Kidney capillary endothelial cell (primary cell): ENCODE results near the gene MAP3K21.
A peak's percentile ranks its signal among the peaks of the same experiment; 100 is the strongest.

Source experiments
- DNase-seq: peaks from one replicate; pipeline ENCODE4 v3.0.0-alpha.2; 2018; ENCODE audit warnings: low spot score

MAP3K21 gene

DNA sequence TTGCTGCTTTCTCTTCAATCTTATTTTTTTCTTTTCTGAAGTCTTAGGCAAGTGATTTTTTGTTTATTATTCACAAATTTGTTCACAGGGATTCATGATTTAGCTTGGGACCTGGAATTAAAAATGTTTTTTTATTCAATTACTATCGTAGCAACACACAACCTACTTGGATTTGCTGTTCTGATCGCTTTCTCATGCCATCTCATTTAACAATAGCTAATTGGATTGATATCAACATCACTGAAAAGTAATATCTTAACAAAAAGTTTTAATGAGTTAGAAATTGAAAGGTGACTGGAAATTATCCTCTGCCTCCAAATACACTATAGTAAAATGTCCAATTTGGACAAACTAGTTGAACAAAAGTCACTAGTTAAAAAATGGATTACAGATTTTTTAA lies 32.4 kb downstream of the MAP3K21 start:
- DNase-seq, result no peak

DNA sequence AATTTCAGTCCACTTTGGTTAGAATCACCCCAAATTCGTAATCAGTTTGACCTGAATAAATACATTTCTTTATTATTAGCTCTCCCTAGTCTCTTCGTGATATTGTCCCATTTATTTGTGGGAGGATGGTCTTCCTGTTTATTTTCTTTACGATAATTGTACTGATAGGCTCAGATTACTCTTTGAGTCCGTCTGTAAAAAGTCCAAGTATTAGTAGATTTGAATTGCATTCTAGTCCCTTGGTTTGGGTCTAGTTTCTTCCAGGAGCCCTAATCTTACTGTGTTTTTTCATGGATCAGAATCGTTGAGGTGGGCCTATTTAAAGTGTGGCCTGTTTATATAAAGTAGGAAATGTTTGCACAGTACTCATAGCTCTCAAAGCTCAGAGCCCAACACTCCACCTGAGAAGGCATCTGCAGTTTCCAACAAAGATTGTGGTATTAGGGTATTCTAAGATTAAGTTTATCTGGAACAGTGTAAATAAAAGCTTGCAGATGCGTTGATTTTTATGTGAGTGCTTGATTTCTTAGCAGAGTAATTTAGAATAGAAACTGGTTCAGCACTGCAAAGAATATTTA lies 33.1 kb downstream of the MAP3K21 start:
- DNase-seq, result no peak

DNA sequence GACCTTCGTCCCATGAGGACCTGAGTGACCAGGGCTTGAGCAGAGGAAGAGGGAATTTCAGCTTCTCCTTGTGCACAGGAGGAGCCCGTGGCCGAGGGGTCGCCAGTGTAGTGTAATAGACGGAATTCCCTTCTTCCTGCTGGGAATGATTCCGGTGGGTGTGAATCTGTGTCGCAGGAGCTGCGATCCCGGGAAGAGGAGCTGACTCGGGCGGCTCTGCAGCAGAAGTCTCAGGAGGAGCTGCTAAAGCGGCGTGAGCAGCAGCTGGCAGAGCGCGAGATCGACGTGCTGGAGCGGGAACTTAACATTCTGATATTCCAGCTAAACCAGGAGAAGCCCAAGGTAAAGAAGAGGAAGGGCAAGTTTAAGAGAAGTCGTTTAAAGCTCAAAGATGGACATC lies 34.4 kb downstream of the MAP3K21 start:
- no peak for DNase-seq

DNA sequence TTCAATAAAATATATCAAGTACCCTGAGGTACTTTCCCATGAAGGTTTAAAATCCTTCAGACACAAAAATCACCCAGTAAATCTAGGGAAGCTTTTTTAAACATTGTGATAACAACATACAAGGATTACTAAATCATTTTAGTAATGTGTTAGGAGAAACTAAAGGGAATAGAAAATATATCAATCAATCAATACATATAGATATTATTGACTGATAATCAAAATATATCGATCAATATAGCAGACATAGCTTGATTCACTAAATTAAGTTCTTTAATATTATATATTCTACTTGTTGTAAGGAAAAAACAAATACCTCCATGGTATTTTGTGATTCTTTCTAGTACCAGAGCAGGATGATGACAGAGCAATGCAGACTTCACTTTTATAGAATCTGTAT lies 35.2 kb downstream of the MAP3K21 start:
- DNase-seq, result no peak

DNA sequence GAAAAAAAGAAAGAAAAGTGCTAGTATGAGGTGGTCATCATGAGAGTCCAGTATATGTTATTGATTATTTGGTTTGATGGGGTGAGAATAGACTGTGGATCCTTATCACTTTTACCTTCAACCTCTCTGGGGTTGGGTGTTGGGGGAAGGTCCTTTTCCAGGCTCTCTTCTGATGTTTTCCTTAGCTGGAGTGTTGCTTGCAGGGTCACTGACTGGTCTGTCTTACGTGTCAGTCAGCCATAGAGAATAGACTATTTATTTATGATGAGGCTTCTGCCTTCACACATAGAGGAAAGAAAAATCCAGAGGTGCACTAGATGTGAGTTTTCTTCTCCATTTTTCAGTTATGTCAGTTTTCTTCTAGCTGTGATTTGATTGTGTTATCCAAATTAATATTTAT lies 36.5 kb downstream of the MAP3K21 start:
- DNase-seq, result no peak

DNA sequence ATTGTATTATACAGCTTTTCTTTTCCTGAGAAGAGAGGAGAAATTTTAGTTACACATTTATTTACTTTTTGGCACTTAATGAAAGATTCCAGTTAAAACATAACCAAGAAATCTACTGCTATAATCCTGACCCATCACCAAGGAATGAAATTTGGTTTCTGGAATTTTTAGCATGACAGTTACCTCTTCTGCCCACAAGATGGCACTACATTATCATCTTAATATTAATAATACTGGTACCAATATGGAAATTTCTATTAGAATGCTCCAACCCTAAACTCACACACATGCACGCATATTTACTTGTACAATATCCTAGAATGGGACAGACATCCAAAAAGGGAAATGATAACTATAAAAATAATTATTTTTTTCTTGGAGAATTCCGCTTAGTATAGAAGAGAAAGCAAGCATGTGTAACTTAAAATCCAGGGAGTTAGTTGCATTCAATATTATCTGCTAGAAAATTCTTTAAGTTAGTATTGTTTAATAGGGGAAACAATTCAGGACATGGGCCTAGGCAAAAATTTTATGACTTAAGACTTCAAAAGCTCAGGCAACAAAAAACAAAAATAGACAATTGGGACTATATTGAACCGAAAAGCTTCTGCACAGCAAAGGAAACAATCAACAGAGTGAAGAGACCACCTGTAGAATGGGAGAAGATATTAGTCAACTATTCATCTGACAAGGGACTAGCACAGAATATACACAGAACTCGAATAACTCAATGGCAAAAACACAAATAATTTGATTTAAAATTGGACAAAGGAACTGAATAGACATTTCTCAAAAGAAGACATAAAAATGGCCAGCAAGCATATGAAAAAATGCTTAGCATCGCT lies 37.4 kb downstream of the MAP3K21 start:
- peak; percentile 33 for DNase-seq

DNA sequence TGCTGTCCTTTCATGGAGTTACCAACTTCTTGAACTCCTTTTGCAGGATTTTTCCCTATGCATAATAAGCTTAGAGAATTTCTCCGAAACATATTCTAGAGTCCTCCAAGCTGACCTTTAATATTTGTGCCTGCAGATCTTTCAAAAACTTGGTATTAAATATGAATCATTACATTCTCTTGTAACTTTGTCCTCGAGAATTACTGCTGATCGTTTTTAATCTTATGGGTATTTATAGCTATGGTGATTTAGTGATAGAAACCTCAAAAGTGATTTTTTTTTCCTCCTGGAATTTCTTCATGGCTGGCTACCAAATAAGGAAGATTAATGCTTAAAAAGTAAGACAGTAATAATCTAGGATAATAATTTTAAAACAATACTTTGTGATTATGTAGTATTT lies 39.1 kb downstream of the MAP3K21 start:
- DNase-seq, result no peak

DNA sequence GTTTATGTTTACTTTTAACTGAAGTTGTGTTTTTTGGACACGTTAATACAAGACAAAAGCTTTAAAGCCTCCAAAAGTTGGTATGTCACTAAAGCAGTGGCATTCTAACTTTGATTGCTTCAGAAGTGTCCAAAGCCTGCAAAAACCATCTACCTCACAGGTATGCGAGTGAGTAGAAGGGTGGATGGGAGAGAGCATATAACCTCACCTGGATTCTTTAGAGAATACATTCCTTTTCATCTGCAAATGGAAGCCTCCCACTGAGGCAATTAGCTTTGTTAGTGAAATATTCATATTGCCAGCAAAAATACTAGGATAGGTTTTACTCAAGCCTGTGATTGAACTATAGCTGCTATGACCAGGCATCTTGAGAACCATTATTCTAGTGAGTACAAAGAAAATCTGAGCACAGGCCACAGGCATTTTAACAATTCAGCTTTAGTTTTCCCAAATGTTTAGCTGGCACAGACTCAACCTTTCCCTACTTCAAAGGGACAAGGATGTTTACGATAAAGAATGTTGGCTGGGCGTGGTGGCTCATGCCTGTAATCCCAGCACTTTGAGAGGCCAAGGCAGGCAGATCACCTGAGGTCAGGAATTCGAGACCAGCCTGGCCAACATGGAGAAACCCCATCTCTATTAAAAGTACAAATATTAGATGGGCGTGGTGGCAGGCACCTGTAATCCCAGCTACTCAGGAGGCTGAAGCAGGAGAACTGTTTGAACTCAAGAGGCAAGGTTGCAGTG lies 39.7 kb downstream of the MAP3K21 start:
- no peak for DNase-seq

DNA sequence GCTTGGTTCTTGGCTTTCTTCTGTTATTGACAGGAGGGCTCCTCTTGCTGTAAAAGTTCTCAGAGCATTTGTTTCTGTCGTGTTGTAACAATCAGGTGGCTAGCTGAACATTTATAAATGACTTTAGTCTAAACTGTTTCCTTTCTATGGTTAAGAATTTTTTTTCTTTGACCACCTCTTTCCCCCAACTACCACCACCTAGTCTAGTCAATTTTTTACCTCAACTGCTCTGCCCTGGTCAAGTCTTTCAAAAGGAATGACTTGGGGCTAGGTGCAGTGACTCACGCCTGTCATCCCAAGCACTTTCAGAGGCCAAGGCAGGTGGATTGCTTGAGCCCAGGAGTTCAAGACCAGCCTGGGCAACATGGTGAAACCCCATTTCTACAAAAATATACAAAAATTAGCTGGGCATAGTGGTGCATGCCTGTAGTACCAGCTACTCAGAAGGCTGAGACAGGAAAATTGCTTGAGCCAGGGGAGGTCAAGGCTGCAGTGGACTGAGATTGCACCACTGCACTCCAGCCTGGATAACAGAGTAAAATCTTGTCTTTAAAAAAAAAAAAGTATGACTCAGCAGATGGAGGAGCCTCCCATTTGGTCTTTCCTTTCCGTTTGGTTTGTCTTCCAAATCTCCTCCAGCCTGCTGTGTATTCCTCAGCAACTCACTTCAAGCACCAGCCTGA lies 40.7 kb downstream of the MAP3K21 start:
- DNase-seq, result no peak

DNA sequence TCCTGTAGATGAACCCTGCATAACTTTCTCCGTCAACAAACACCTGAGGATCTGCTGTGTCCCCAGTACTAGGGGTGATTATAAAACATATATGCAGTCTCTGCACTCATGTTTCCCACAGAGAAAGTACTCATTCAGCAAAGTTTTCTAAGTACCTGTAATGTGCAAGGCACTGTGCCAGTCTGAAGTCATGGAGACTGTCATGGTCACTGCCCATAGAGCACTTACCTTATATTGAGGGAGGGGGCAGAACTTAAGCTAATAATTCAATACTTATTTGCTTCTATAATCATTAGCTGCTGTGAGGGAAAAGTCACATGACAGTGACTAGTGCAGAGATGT lies 41.2 kb downstream of the MAP3K21 start:
- no peak for DNase-seq

DNA sequence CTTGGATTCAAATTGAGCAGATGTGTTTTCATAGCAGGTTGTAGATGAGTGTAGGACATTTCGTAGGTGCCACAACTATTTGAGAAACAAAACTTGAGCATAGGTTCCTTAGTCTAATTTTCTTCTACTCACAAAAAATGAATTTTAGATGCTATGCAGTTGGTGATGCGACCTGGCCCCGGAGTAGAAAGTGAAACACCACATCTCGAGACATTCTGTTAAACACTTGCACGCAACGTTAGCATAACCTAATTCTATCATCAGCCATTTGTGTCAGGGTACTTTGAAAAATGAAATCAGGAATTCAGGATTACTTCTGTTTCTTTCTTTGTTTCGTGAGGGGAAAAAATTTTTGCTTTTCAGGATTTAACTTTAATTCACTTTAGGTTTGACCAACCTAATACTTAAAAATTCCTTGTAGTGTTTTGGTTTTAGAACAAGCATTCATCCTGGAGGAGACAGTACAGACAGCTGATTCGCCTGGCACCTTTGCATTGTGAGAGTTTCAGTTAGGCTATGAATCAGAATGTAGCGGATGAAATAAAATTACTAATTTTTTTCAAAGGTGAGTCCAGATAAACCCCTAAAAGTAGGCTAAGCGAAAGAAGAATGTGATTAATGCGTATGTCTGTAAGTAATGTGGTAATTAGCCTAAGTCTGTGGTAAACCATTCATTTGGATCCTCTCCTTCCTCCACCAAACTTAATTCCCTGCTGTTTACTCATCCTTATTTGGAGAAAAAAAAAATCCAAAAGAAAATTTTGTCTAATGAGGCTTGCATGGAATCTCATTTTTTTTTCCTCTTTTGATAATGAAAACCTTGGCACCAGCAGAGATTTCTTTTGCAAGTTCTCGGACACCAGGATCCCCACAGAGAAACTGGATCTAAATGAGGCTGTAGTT lies 44.9 kb downstream of the MAP3K21 start:
- no peak for DNase-seq

DNA sequence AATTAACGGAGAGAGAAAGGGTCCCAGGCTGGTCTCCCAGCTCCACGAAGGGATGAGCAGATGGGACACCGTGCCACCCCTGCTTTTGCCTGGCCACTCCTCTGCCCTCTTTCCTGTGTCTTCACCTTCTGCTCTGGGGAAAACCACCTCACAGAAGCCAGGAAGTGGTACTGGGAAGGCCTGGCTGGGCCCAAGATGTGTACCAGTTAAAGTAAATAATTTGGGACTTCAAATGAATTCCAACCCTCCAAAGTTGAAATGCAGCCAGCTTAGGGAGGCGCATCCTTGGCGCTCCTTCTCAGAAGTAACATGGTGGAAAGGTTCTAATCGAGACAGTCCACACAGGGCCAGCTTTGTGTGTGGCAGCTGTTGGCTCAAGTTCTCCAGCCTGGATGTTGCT lies 45.7 kb downstream of the MAP3K21 start:
- no peak for DNase-seq

DNA sequence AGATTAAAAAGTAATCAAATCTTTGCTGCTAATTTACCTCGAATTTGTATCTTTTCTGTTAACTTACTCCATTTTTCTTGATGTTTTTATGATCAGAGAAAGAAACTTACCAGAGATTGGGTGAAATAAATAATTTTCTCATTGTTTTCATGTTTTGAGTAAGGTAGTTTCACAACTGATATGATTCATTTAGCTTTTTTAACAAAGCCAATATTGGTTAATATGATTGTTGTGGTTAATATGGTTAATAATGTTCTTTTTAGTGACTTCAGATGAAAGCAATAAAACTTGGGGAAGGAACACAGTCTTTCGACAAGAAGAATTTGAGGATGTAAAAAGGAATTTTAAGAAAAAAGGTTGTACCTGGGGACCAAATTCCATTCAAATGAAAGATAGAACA lies 48.1 kb downstream of the MAP3K21 start:
- no peak for DNase-seq

DNA sequence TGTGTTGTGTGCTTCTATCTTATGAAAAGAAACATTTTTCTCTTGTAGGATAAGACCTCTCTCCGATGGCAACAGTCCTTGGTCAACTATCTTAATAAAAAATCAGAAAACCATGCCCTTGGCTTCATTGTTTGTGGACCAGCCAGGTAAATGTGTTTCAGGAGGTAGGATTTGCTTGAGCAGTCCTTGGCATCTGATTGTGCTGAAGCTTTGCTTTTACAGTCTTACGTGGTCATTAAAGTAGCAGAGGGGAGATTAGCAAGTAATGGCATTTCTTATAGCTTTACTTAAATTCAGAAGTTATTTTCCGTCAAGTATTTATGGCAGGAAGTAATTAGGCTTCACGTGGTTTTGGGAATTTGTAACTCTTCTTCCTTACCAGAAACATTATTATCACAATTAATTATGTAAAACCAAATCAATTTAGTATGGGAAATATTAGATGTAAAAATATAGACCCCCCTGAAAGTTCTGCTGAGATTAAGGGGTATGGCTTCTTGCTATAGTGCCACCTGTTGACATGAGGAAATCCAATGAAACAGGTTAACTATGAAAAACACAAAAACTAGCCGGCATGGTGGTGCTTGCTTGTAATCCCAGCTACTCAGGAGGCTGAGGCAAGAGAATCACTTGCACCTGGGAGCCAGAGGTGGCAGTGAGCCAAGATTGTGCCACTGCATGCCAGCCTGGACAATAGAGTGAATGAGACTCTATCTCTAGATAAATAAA lies 49.0 kb downstream of the MAP3K21 start:
- no peak for DNase-seq

DNA sequence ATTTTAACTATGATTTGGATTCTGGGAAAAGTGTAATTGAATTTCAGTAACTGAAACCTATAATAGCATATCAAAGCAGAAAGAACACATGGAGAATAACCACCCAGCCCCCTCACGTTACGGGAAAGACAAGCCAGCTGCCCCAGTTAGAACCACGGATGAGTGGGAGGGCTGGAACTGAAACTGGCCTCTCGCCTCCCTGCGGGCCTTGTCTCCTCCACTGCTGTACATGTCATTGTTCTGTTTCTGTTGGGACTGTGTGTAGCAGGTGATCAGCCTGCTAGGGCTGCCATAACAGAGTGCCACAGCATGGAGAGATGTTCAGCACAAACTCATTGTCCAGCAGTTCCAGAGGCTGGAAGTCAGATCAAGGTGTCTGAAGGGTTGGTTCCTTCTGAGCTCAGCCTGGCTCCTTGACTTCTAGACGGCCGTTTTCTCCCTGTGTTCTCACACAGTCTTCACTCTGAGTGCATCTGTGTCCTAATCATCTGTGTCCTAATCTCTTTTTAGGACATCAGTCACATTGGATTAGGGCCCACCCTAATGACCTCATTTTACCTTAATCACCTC lies 52.4 kb downstream of the MAP3K21 start:
- no peak for DNase-seq

DNA sequence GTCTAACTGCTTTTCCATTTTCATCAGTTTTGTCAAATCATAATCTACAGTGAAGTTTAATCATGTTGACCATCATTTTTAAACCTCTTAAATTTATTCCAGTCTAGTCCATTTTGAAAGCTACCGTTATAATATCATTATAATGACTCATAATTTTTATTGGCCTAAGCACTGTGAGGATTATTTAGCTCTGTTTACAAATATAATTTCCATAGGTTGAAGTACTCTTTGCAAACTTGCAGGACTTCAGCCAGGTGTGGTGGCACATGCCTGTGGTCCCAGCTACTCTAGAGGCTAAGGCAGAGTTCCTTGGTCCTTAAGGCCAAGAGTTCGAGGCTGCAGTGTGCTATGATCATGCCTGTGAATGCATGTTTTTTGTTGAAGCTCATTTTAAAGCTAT lies 54.3 kb downstream of the MAP3K21 start:
- no peak for DNase-seq

DNA sequence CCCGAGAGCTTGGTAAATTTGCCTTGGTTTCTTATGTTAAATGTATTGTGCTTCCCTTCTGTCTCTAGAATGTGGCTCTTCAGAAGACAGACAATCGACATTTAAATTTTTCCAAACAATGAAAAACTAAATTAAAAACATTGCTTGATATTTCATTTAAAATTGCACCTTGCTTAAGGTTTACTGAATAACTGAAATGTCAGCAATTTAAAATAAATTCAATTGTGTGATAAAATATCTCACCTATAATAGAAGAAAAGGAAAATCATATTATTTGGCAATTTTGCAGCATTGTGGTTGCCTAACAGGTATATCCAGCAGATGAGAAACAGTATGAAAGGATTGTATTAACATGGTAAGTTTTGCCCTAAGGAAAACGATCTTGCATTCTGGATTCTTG lies 56.5 kb downstream of the MAP3K21 start:
- DNase-seq, result no peak

DNA sequence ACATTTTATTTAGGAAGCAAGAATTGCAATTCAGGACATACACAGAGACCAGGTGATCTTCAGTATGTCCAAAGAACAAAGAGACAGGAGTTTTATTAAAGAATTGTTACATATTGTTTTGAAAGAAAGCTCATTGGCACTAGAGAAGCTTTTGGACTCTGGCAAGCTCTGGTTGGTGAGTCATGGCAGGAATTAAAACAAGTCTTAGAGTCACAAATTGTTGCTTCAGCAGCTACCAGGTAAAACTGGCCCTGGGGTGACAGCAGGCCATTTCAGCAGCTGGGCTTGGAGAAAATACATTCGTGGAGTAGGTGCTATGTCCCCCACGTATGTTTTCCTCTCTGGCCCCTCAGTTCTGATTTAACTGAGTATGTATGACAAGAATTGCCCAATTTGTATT lies 58.8 kb downstream of the MAP3K21 start:
- no peak for DNase-seq

DNA sequence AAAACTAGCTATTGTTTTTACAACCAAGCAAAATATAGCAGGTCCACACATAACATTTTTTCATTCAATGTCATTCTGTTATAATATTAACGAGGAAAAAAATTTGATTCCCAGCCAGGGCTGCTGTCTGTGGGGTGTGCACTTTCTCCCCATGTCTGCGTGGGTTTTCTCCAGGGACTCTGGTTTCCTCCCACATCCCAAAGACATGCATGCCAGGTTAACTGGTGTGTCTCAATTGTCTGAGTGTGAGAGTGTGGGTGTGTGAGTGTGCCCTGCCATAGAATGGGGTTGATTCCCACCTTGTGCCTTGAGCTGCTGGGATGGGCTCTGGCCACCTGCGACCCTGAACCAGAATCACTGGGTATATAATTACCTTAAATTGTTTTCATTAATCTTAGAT lies 60.1 kb downstream of the MAP3K21 start:
- no peak for DNase-seq

DNA sequence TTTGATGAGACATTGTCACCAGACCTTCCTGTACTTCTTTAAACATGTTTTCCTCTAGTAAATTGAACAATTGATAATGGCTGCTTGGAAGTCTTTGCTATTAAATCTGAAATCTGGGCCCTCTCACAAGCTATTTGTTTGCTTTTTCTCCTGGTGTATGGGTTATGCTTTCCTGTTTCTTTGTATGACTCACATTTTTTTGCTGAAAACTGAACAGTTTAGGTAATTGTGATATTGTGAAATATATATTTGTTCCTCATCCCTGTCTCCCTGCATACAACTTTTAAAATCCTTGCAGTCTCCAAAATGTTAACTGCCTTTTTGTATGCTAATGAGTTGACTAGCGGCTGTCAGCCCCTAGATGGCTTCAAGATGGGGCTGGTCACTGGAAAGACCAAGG lies 61.6 kb downstream of the MAP3K21 start:
- DNase-seq, result no peak

DNA sequence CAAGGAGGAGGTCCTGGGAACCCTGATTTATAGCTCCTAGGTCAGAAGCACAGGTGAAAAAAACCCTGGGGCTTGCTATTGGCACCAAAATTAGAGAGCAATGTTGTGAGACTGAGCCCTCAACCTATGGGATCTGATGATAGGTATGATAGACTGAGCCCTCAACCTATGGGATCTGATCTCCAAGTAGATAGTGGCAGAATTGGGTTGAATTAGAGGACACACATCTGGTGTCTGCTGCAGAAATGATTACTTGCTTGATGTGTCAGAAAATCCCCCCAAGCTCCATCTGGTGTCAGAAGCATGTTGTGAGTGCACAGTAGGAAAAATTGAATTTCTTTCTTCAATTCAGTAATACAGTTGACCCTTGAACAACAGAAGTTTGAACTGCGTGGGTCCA lies 62.4 kb downstream of the MAP3K21 start:
- DNase-seq, result no peak
